ENCODE results near the gene BRI3BP. TPM values are rescaled to one million over a fixed set of nuclear protein-coding genes. Genes with fewer than 3 reads are reported as not detected.
"Not testable (repeated sequence)": the region's sequence is repeated elsewhere in the genome, so short reads cannot be mapped to it uniquely, and the experiment has no call there.

Gene BRI3BP
- total RNA-seq, 1 donor from 2014 or later, result 18.1 TPM

DNA sequence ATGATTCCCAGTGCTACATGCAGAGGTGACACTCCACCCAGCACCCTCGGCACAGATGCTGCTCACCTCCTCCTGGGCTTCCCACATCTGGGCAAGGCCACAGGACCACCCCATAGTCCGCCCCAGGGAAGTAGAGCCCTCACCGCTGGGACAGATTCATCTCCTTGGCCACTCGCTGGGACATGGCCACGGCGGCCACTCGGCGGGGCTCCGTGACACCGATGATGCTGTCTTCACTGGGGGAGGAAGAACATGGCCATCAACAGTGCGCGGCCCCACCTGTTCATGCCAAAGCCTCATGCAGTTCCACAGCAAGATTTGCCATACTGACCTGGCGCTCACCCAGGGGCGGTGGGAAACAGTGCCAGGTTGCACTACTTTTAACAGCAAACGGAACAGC is 18.2 kb upstream of the BRI3BP start:
- Mint-ChIP-seq H3K4me3 (no peak overlapping the region), H3K4me1 (ENCODE audit: unreplicated experiment) (no peaks in the 10 kb centered on the region), H3K27me3 (no peaks in the 10 kb centered on the region), H3K27ac (no peak overlapping the region), H3K9me3 (no peaks in the 10 kb centered on the region), H3K36me3 (peaks cover 10% of the 10 kb centered on the region)
- no peak for TF ChIP-seq CTCF (conservative IDR thresholded peaks at IDR 0.05)
- no peak for DNase-seq (ENCODE audit: extremely low spot score, unreplicated experiment)

GRCh38 chr12:124976999-124977398 is 16.4 kb upstream of the BRI3BP start:
- Mint-ChIP-seq H3K27me3 (no peaks in the 10 kb centered on the region), H3K9me3 (no peaks in the 10 kb centered on the region), H3K4me1 (ENCODE audit: unreplicated experiment) (no peaks in the 10 kb centered on the region), H3K27ac (no peak overlapping the region), H3K36me3 (peaks cover 16% of the 10 kb centered on the region), H3K4me3 (no peak overlapping the region)
- TF ChIP-seq CTCF (conservative IDR thresholded peaks at IDR 0.05), result no peak
- no peak for DNase-seq (ENCODE audit: extremely low spot score, unreplicated experiment)

DNA sequence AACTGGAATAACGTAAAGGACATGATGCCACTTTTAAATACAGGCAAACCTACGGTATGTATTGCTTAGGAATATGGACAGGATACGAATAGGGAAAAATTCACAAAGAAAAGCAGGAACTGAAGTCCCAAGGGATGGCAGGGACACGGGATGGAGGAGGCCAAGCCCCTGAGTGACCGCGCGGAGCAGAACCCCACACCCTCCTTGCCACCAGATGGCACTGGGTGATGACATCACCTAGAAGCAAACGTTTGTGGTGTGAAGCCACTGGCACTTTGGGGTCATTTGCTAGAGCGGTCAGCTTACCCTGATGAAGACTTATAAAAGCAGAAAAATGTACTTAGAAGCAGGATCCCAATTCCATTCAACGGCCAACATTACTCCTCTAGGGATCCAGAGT is 13.9 kb upstream of the BRI3BP start:
- H3K4me3 Mint-ChIP-seq, result no peak overlapping the region
- no peak for TF ChIP-seq CTCF (conservative IDR thresholded peaks at IDR 0.05)
- H3K36me3 Mint-ChIP-seq, result peaks cover 16% of the 10 kb centered on the region
- H3K4me1 Mint-ChIP-seq (ENCODE audit: unreplicated experiment), result no peaks in the 10 kb centered on the region
- no peak for DNase-seq (ENCODE audit: extremely low spot score, unreplicated experiment)
- H3K9me3 Mint-ChIP-seq, result no peaks in the 10 kb centered on the region
- no peak overlapping the region for H3K27ac Mint-ChIP-seq
- H3K27me3 Mint-ChIP-seq, result no peaks in the 10 kb centered on the region

- no peak overlapping the region for H3K27ac Mint-ChIP-seq
- H3K4me3 Mint-ChIP-seq, result no peak overlapping the region
- H3K27me3 Mint-ChIP-seq, result no peaks in the 10 kb centered on the region
- no peak for TF ChIP-seq CTCF (conservative IDR thresholded peaks at IDR 0.05)
- no peak for DNase-seq (ENCODE audit: extremely low spot score, unreplicated experiment)
- H3K4me1 Mint-ChIP-seq (ENCODE audit: unreplicated experiment), result no peaks in the 10 kb centered on the region
- H3K36me3 Mint-ChIP-seq, result peaks cover 16% of the 10 kb centered on the region
- H3K9me3 Mint-ChIP-seq, result no peaks in the 10 kb centered on the region
Observed at GRCh38 chr12:124980098-124980892, 13.2 kb upstream of the BRI3BP start.

GRCh38 chr12:124986876-124987275 is 6.6 kb upstream of the BRI3BP start:
- not testable (repeated sequence) for DNase-seq (ENCODE audit: extremely low spot score, unreplicated experiment); H3K4me3 Mint-ChIP-seq; H3K4me1 Mint-ChIP-seq (ENCODE audit: unreplicated experiment)

GRCh38 chr12:124992874-124993625 is 395 bp upstream of the BRI3BP start:
- Mint-ChIP-seq H3K27me3 (no peaks in the 10 kb centered on the region), H3K9me3 (peaks cover 5% of the 10 kb centered on the region), H3K36me3 (no peaks in the 10 kb centered on the region), H3K4me1 (ENCODE audit: unreplicated experiment) (peaks cover 25% of the 10 kb centered on the region), H3K4me3 (peak overlapping the region; percentile 84), H3K27ac (peak overlapping the region; percentile 76)
- peak; percentile 73 for TF ChIP-seq CTCF (conservative IDR thresholded peaks at IDR 0.05)
- DNase-seq (ENCODE audit: extremely low spot score, unreplicated experiment), result peak; percentile 78

More at GRCh38 chr12:124986876-124987275, 6.6 kb upstream of the BRI3BP start:
- not testable (repeated sequence) for H3K27ac Mint-ChIP-seq, H3K9me3 Mint-ChIP-seq, H3K36me3 Mint-ChIP-seq, H3K27me3 Mint-ChIP-seq
